Middle frontal gyrus (tissue), 1 donor: ENCODE data around the gene UQCRHL.

Experiments
- DNase-seq: peaks from one replicate; pipeline ENCODE4 v3.0.0-alpha.2; 2015; ENCODE audit warnings: low spot score; ENCODE audit errors: extremely low spot score

Gene UQCRHL

DNA sequence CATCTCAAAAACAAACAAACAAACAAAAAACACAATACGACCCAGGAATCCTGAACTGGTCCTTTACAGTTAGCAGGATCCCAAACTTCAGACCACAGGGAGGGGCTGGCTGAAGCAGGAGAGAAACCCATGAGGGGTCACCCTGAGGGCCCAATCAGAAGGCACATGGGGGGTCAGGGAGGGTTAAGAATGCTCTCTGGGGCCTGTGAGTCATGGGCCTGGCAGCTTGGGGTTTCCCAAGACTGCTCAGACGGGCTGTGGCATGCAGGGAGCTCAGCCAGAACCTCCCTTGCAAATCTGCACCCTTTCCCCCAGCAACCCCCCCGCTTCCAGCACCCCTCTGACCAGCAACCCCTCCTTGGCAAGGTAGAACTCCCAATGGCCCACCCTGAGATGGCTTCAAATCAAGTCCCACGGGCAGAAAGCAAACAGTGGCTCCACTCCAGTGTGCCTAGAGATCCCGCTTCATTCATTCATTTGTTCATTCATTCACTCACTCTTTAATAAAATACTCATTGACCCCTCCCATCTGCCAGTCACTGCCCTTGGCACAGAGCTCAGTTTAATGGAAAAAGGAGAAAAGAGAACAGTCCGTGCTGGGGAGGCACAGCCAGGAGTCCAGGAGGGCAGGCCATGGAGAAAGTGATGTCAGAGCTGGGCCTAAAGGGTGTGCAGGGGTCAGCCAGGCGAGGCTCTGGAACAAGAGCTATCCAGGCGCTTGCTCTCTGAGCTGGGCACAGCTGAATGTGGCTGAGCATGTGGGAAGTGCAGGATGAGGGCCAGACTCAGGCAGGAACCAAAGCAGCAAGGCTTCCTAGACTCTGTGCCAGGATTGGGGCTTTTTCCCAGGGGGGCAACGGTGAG is 8.2 kb downstream of the UQCRHL start:
- DNase-seq: no peak

DNA sequence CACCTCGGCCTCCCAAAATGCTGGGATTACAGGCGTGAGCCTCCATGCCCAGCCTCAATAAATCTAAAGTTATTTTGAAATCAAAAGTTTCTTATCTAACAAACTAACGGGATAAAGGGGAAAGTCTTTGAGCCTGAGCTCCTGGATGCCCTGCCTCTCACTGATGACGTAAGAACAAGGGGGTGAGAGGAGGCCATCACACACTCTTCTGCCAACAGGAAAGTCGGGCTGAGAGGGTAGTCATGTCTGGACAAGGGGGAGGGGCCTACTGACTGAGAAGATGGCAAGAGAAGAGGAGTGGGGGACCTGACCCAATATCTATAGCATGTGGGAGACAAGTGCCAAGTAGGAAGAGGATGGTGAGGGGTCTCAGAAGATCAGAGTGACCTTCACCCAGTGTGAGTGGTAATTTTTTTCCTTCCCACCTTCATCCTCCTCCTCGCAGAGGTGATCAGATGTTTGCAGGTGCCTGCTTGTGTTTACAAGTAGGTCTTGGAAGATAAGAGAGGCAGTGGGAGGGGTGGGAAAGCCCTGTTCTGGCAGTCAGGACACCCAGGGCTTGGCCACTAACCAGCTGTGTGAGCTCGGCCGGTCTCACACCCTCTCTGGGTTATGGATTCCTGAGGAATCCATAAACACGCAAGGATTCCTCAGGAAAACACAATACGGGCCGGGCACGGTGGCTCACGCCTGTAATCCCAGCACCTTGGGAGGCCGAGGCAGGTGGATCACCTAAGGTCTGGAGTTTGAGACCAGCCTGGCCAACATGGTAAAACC is 9.6 kb downstream of the UQCRHL start:
- no peak for DNase-seq

DNA sequence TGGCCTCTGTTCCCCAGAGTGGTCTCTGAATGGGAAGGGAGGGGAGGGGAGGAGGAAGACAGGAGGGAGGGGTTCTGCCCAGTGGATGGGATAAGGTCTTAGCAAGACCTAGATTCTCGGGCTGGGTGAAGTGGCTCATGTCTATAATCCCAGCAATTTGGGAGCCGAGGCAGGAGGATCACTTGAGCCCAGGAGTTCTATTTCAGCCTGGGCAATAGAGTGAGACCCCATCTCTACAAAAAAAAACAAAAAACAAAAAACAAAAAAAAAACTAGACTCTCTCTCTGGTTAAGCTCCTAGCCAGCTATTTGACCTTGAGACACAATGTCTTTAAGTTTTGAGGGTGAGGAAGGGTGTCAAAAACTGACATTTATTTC is 11.4 kb downstream of the UQCRHL start:
- DNase-seq: no peak

DNA sequence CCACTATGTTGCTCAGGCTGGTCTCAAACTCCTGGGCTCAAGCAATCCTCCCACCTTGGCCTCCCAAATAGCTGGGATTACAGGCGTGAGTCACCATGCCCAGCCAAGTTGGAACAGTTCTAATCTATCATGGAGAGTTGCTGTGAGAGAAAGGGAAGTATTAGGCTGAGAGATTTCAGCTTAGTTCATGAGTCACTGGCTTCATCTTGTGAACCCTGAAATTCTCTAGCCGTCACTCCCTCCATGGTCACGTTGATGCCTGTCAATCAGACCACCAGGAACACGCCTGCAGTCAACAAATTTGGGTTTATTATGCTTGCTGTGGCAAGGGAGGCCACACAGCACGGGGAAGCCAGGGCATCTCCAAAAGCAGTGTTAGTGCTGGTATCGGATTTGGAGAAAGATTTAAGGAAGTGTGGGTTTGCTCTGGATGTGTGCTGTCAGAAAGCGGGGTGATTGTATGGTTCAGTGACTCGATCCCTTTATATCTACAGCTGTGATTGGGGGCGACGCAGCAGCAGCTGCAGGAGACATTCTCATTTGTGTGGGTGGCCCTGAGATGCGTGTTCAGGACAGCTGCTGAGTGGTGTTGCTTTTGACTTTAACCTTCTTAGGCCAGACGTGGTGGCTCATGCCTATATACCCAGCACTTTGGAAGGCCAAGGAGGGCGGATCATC is 18.7 kb downstream of the UQCRHL start:
- DNase-seq: no peak

DNA sequence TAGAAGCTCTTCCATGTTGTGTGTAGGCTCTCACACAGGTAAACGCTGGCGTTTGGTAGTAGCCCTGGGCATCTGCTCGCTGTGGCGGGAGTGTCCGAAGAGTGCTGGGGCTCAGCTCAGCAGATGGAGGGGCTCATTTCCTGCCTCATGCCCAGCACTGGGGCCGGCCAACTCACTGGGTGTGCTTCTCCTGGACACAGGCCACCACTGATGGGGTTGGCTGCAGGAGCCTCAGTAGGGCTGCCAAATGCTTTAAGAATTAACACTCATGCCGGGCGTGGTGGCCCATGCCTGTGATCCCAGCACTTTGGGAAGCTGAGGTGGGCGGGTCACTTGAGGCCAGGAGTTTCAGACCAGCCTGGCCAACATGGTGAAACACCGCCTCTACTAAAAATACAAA is 20.9 kb downstream of the UQCRHL start:
- DNase-seq: no peak

DNA sequence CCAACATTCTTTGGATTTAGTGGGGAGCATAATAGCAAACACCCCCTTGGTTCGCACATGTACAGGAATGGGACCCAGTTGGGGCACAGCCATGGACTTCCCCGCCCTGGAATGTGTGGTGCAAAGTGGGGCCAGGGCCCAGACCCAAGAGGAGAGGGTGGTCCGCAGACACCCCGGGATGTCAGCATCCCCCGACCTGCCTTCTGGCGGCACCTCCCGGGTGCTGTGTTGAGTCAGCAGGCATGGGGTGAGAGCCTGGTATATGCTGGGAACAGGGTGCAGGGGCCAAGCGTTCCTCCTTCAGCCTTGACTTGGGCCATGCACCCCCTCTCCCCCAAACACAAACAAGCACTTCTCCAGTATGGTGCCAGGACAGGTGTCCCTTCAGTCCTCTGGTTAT is 21.8 kb downstream of the UQCRHL start:
- no peak for DNase-seq

DNA sequence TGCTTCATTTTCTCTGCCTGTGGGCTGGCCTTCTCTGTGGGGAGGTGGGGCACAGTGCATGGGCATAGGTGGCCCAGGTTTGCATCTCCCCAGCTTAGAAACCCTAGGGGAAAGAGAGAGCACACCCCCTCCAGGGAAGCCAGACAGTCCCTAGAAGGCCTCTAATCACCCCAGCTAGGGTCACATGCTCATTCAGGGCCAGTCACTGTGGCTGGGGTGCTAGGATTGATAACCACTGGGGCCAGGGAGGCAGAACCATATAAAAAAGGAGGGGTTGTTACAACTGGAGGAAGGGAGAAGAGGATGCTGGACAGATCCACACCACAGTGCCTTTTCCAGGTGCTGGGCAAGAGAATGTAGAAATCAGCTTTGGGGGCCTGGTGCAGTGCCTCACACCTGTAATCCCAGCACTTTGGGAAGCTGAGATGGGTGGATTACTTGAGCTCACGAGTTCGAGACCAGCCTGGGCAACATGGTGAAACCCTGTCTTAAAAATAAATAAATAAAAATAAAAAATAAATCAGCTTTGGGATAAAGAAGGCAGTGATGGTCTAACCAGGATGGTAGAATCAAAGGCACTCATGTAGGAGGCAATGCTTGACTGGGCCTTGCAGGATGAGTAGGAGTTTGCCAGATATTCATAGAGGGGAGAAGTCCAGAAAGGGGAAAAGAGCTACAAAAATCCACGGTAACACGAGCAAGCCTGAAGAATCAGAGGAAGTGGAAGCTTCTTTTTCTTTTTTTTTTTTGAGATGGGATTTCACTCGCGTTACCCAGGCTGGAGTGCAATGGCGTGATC is 29.3 kb downstream of the UQCRHL start:
- no peak for DNase-seq

DNA sequence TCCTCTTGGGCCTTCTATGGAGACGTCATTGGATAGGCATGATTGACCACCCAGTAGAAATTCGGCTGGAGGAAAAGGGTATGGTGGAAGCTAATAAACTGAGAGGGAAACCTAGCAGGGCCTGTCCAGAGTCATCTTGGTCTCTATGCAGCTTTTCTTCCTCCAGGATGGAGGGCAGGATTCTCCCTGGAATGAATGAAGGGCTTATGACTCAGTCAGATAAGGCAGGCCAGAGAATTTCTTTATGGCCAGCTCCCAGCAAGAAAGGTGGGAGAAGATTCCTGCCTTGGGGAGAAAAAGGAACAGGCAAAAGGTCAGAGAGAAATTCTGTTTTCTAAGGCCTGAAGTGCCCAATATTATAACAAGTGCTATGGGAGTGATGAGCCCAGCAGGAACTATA is 31.7 kb downstream of the UQCRHL start:
- no peak for DNase-seq

DNA sequence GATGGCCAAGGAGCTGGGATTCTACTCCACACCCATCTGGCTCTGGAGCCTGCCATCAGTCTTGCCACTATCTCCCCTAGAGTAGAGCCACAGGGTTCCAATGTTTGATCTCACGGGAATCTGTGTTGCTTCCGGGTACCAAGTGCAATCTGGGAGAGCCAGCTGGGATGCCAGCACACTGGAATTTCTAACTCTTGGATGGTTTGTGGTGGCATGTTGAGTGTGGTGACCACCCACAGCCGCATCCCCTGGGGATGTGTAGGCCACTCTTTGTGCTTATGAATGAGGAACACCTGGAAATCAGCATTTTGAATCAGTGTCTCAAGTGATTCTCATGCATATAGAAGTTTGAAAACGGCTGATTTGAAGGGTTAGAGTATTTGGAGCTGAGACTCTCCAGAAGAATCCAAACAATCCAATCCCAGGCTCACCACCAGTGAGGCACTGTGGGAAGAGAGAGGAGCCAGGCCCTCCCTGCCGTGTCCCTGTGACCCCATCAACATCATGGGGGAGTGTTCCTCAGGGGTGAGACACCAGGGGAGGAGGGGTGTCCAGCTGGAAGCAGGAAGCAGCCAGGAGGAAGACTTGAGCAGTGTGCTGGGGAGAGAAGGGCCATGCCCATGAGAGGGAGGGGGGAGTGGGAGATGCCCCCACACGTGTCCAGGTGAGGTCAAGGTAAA is 35.5 kb downstream of the UQCRHL start:
- DNase-seq: no peak

DNA sequence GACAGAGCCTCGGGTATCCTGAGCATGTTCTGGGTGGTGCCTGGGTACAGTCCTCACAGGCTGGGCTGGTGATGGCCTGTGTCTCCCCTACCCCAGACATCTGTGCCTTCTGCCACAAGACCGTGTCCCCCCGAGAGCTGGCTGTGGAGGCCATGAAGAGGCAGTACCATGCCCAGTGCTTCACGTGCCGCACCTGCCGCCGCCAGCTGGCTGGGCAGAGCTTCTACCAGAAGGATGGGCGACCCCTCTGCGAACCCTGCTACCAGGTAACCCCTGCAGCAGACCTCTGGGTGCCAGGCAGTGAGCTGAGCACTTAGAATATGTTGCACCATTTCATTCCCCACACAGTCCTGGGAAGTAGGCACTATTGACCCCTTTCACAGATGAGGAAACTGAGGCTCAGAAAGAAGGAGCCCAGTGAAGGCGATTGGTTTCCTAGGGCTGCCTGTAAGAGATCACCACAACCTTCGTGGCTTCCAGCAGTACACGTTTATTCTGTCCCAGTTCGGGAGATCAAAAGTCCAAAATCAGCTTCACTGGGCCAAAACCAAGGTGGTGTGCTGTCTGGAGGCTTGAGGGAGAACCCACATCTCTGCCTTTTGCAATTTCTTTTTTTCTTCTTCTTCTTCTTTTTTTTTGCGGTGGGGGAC is 37.0 kb downstream of the UQCRHL start:
- no peak for DNase-seq

DNA sequence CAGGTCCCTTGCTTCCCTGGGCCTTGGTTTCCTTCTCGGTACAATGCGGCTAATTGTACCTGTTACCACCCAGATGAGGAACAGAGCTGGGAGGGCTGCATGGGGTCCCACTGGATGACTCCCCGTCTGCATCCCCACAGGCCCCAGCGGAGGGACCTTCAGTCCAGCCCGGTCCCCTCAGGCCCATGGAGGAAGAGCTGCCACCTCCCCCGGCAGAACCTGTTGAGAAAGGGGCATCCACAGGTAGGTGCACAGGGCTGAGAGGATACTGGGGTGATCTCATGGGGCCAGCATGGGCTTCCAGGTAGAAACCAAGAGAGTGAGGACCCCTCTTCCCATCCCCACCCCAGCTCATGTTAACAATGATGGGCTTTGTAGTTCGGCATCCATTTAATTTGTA is 39.1 kb downstream of the UQCRHL start:
- DNase-seq: no peak

DNA sequence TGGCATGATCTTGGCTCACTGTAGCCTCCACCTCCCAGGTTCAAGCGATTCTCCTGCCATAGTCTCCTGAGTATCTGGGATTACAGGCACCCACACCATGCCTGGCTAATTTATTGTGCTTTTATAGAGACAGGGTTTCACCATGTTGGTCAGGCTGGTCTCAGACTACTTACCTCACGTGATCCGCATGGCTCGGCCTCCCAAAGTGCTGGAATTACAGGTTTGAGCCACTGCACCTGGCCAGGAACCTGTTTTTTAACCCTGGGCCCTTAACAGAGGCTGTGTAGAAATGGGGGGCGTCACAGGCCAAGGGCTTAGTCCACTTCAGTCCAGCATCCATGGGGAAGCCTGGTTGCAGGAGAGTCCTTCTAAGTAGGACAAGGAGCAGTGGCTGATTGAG is 39.5 kb downstream of the UQCRHL start:
- DNase-seq: no peak

DNA sequence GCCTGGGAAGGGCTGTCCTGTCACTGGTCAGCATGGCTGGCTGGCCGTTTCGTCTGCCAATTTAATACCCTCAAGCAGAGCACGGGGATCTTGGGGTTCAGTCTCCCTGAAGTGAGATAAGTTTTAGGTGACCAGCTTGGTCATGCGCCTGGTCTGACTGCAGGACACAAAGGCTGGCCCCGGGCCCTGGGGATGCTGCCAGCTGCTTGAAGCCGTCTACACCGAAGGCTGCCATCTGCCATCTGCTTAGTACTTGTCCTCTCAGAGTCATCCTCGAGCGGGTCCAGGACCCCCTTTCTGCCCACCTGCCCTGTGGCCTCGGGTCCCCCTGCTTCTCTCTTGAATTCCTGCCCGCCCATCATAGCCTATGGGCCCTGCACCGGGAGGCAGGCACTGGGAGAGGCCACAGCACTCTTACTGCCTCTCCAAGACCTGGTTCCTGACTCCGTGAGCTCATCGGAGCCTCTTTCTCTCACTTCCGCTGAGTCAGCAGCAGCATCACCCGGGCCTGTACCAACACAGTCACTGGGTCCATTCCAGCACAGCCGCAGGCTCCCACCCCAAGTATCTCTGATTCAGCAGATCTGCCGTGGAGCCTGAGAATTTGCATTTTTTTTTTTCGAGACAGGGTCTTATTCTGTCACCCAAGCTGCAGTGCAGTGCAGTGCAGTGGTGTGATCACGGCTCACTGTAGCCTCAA is 41.8 kb downstream of the UQCRHL start:
- DNase-seq: no peak

DNA sequence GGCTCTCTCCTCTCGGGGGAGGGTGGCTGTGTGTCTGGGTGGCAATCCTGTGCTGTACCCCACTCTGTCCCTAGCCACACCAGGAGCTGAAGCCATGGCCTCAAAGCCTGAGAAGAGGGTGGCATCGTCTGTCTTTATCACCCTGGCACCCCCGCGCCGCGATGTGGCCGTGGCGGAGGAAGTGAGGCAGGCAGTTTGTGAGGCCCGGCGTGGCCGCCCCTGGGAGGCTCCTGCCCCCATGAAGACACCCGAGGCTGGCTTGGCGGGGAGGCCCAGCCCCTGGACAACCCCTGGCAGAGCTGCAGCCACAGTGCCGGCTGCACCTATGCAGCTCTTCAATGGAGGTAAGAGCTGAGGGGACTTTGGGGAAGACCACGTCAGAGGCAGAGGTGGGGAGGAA is 42.6 kb downstream of the UQCRHL start:
- DNase-seq: no peak

DNA sequence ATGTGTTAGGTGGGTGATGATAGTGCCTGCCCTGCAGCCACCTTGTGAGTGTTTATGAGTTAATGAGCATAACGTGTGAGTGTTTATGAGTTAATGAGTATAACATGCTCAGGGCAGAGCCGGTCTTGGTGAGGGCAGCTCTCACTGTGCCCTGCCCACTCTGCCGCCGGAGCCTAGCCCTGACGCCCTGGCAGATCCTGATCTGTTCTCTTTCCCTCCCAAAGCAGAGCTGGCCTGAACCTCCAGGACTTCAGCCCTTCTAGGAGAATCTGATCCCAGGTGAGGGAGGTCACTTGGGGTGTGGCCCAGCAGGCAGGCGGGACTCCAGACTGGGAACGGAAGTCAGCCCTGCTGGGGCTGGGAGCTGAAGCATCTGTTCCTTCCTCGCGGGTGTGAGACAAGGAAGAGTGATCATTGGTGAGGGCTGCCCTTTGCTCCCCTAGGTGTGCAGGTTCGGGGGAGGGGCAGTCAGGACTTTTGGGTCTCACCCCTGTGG is 43.1 kb downstream of the UQCRHL start:
- DNase-seq: no peak

DNA sequence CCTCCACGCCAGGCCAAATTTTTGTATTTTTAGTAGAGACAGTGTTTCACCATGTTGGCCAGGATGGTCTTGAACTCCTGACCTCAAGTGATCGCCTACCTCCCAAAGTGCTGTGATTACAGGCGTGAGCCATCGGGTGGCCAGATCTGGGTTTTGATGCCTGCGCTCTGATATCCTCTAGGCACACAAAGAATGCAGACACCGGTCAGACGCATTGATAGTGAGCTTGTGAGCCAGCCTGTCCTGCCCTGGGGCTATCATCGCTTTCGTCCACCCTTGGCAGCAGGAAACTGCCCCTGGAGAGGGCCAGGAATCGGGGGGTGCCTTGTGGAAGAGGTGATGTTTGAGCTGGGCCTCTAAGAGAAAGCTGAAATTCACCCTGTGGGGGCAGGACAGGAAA is 44.9 kb downstream of the UQCRHL start:
- no peak for DNase-seq

DNA sequence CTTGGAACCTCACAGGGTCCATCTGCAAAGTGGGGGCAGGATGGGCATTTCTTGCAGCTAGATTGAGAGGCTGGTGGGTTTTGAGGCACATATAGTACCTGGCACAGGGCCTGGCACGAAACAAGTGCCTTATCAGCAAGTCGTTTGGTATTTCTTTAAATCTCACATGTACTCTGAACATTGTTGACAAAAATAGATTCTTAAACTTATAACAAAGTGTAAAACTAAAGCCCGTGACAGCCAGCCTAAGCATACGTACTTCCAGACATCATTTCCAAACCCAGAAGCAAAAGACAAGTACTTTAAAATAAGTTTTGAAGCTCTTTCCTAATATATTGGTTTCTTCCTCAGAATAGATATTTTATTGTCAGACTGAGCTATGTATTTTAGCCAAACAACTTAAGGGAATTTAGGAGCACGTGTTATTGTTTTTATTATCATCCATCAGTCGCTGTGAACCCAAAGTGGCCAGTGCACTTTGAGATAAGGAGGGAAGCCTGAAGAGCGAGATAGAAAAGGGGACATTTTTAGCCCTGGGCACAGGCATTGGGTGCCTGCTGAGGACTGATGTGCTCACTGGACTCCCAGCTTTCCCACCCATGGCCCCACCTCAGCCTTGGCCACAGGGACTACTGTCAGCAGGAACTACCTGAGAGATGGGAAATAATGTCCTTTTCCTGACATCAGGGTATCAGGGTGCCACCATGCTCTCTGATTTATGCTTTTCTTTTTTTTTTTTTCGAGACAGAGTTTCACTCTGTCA is 45.9 kb downstream of the UQCRHL start:
- DNase-seq: no peak

DNA sequence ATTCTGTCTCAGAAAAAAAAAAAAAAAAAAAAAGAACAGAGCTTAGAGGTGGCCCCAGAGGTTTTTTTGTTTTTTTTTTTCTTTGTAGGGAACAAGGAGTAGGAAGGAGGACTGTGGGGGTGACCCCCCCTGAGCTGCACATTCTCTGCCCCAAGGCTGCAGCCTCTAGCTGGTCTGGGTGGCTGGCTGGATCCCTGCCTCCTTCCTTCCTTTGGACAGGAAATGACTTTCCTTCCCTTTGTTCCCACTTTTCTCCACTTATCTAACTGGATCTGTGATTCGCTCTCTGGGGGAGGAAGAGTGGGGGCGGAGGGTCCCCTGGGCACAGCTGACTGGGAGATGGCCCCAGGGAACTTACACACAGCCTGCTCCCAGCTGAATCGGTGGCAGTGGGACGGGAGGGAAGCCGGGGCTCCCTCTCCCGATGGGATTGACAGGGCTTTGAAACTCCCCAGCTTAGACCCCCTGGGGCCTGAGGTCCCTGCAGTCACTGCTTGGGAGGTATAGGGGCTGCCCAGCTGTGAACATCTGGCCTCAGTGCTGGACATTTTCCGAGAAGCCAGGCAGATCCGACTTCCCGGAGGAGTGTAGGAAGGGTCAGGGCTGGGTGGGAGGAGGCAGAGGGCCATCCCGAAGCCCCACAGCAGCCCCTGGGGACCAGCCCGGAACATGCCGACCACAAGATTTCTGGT is 46.8 kb downstream of the UQCRHL start:
- DNase-seq: no peak
